Measurements from ENCODE around the gene KCNJ14. TPM values are rescaled to one million over a fixed set of nuclear protein-coding genes. Genes with fewer than 3 reads are reported as not detected.

Gene KCNJ14
- polyA plus RNA-seq, 1 donor from 2014 or later = 1.1 TPM

GRCh38 chr19:48512504-48513288 is 57.3 kb downstream of the KCNJ14 start:
- Histone ChIP-seq H3K4me2 (ENCODE audit: low read length) (peak overlapping the region; percentile 53), H3K4me3 (ENCODE audit: low read length) (peak overlapping the region; percentile 74), H3K9me2 (ENCODE audit: insufficient read depth, low read length) (no peaks in the 10 kb centered on the region), H3K36me3 (ENCODE audit: insufficient read depth, low read length) (no peaks in the 10 kb centered on the region), H3K79me2 (replicated peaks; ENCODE audit: insufficient read depth, low read length) (peaks cover 10% of the 10 kb centered on the region), H3K27ac (ENCODE audit: low read length) (peak overlapping the region; percentile 94), H3K9ac (ENCODE audit: low read length) (peak overlapping the region; percentile 94), H2AFZ (ENCODE audit: low read depth, low read length) (peak overlapping the region; percentile 42), H3K27me3 (ENCODE audit: insufficient read depth, low read depth, low read length) (no peaks in the 10 kb centered on the region), H3K9me3 (ENCODE audit: low read length) (no peaks in the 10 kb centered on the region), H4K20me1 (ENCODE audit: insufficient read depth) (no peaks in the 10 kb centered on the region), H3F3A (ENCODE audit: insufficient read depth, low read length, poor library complexity, severe bottlenecking) (no peaks in the 10 kb centered on the region)
- TF ChIP-seq RAD21 (conservative IDR thresholded peaks at IDR 0.05) = no peak
- no peak for TF ChIP-seq SMC3 (conservative IDR thresholded peaks at IDR 0.05; ENCODE audit: poor library complexity)
- TF ChIP-seq EZH2 (IDR thresholded peaks at IDR 0.05; ENCODE audit: borderline replicate concordance, insufficient read depth, low read length, poor library complexity, severe bottlenecking) = no peak
- TF ChIP-seq CTCF (IDR thresholded peaks at IDR 0.05; ENCODE audit: poor library complexity, severe bottlenecking) = no peak
- no peak for TF ChIP-seq TAF1 (IDR thresholded peaks at IDR 0.05; ENCODE audit: low read depth)
- TF ChIP-seq POLR2AphosphoS5 (IDR thresholded peaks at IDR 0.05) = no peak
- no peak for TF ChIP-seq EP300 (conservative IDR thresholded peaks at IDR 0.05; ENCODE audit: poor library complexity, severe bottlenecking)
- no peak for TF ChIP-seq MXI1 (conservative IDR thresholded peaks at IDR 0.05; ENCODE audit: poor library complexity, severe bottlenecking)
- TF ChIP-seq, protein P1, sequence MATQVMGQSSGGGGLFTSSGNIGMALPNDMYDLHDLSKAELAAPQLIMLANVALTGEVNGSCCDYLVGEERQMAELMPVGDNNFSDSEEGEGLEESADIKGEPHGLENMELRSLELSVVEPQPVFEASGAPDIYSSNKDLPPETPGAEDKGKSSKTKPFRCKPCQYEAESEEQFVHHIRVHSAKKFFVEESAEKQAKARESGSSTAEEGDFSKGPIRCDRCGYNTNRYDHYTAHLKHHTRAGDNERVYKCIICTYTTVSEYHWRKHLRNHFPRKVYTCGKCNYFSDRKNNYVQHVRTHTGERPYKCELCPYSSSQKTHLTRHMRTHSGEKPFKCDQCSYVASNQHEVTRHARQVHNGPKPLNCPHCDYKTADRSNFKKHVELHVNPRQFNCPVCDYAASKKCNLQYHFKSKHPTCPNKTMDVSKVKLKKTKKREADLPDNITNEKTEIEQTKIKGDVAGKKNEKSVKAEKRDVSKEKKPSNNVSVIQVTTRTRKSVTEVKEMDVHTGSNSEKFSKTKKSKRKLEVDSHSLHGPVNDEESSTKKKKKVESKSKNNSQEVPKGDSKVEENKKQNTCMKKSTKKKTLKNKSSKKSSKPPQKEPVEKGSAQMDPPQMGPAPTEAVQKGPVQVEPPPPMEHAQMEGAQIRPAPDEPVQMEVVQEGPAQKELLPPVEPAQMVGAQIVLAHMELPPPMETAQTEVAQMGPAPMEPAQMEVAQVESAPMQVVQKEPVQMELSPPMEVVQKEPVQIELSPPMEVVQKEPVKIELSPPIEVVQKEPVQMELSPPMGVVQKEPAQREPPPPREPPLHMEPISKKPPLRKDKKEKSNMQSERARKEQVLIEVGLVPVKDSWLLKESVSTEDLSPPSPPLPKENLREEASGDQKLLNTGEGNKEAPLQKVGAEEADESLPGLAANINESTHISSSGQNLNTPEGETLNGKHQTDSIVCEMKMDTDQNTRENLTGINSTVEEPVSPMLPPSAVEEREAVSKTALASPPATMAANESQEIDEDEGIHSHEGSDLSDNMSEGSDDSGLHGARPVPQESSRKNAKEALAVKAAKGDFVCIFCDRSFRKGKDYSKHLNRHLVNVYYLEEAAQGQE (IDR thresholded peaks at IDR 0.05; ENCODE audit: borderline replicate concordance) = no peak

GRCh38 chr19:48513289-48514122 is 58.1 kb downstream of the KCNJ14 start:
- peak overlapping the region; percentile 98 for H2AFZ ChIP-seq (ENCODE audit: low read depth, low read length)

More at GRCh38 chr19:48513289-48514122, 58.1 kb downstream of the KCNJ14 start:
- Histone ChIP-seq H3F3A (ENCODE audit: insufficient read depth, low read length, poor library complexity, severe bottlenecking) (no peaks in the 10 kb centered on the region), H3K27me3 (ENCODE audit: insufficient read depth, low read depth, low read length) (no peaks in the 10 kb centered on the region), H3K9me2 (ENCODE audit: insufficient read depth, low read length) (no peaks in the 10 kb centered on the region), H3K27ac (ENCODE audit: low read length) (peak overlapping the region; percentile 94), H3K9ac (ENCODE audit: low read length) (peak overlapping the region; percentile 94), H4K20me1 (ENCODE audit: insufficient read depth) (no peaks in the 10 kb centered on the region), H3K36me3 (ENCODE audit: insufficient read depth, low read length) (no peaks in the 10 kb centered on the region), H3K9me3 (ENCODE audit: low read length) (no peaks in the 10 kb centered on the region), H3K79me2 (replicated peaks; ENCODE audit: insufficient read depth, low read length) (peaks cover 10% of the 10 kb centered on the region), H3K4me3 (ENCODE audit: low read length) (peak overlapping the region; percentile 74), H3K4me2 (ENCODE audit: low read length) (peak overlapping the region; percentile 53)
- TF ChIP-seq EZH2 (IDR thresholded peaks at IDR 0.05; ENCODE audit: borderline replicate concordance, insufficient read depth, low read length, poor library complexity, severe bottlenecking) = no peak
- no peak for TF ChIP-seq EP300 (conservative IDR thresholded peaks at IDR 0.05; ENCODE audit: poor library complexity, severe bottlenecking)
- TF ChIP-seq SMC3 (conservative IDR thresholded peaks at IDR 0.05; ENCODE audit: poor library complexity) = no peak
- TF ChIP-seq CTCF (IDR thresholded peaks at IDR 0.05; ENCODE audit: poor library complexity, severe bottlenecking) = no peak
- peak; percentile 32 for TF ChIP-seq MXI1 (conservative IDR thresholded peaks at IDR 0.05; ENCODE audit: poor library complexity, severe bottlenecking)
- TF ChIP-seq RAD21 (conservative IDR thresholded peaks at IDR 0.05) = peak; percentile 28
- TF ChIP-seq TAF1 (IDR thresholded peaks at IDR 0.05; ENCODE audit: low read depth) = peak; percentile 23
- TF ChIP-seq, protein P1 (IDR thresholded peaks at IDR 0.05; ENCODE audit: borderline replicate concordance) = peak; percentile 21
- peak; percentile 77 for TF ChIP-seq POLR2AphosphoS5 (IDR thresholded peaks at IDR 0.05)
